Liver (tissue), 9 donors: ENCODE measurements around the gene CAMK1D. TPM values are rescaled to one million over a fixed set of nuclear protein-coding genes. Genes with fewer than 3 reads are reported as not detected.

ENCODE experiments used
- DNase-seq: peaks from one replicate; pipeline ENCODE4 v3.0.0-alpha.2; 2017; ENCODE audit warnings: low spot score
- H3K27ac ChIP-seq, 2 donors: one replicate each; pipeline ENCODE4 v1.7.0; 2013; ENCODE audit warnings: inconsistent platforms in 2 of 2, low read length in 2 of 2, control low read depth in 1 of 2, low read depth in 1 of 2, mild to moderate bottlenecking in 1 of 2
- H3K27me3 ChIP-seq, 4 donors: one replicate each; pipeline versions ENCODE4 v1.6.1 to v1.7.0; 2013; ENCODE audit warnings: low read length in 3 of 4, inconsistent platforms in 1 of 4, mild to moderate bottlenecking in 1 of 4, moderate library complexity in 1 of 4; ENCODE audit not compliant: control insufficient read depth in 4 of 4, insufficient read depth in 4 of 4
- H3K36me3 ChIP-seq, 4 donors: one replicate each; pipeline versions ENCODE4 v1.6.1 to v1.7.0; 2013; ENCODE audit warnings: low read length in 3 of 4, mild to moderate bottlenecking in 3 of 4, low read depth in 1 of 4, moderate library complexity in 1 of 4; ENCODE audit not compliant: control insufficient read depth in 4 of 4, insufficient read depth in 3 of 4
- H3K4me1 ChIP-seq, 4 donors: one replicate each; pipeline versions ENCODE4 v1.6.1 to v1.7.0; 2013; ENCODE audit warnings: low read length in 3 of 4, mild to moderate bottlenecking in 3 of 4, moderate library complexity in 1 of 4; ENCODE audit not compliant: control insufficient read depth in 4 of 4, insufficient read depth in 4 of 4
- H3K4me3 ChIP-seq, 3 donors: one replicate each; pipeline versions ENCODE4 v1.6.1 to v1.7.0; 2013; ENCODE audit warnings: low read length in 3 of 3, control low read depth in 1 of 3, low read depth in 1 of 3, mild to moderate bottlenecking in 1 of 3
- H3K9ac ChIP-seq, 2 donors: one replicate each; pipeline ENCODE4 v1.7.0; 2013; ENCODE audit warnings: low read length in 2 of 2, mild to moderate bottlenecking in 2 of 2, moderate library complexity in 2 of 2, control low read depth in 1 of 2, low read depth in 1 of 2
- H3K9me3 ChIP-seq, 4 donors: one replicate each; pipeline versions ENCODE4 v1.6.1 to v1.7.0; 2013; ENCODE audit warnings: low read length in 3 of 4; ENCODE audit not compliant: control insufficient read depth in 4 of 4
- EGR1 ChIP-seq, 2 donors: IDR thresholded peaks; 2 replicates each; pipeline ENCODE4 v1.6.1; 2016 to 2018; ENCODE audit warnings: antibody characterized with exemption in 2 of 2, low read depth in 2 of 2
- FOXA1 ChIP-seq: IDR thresholded peaks from 2 replicates; pipeline ENCODE4 v1.6.1; 2016; ENCODE audit warnings: antibody characterized with exemption
- FOXA2 ChIP-seq: IDR thresholded peaks from 2 replicates; pipeline ENCODE4 v1.6.1; 2016; ENCODE audit warnings: antibody characterized with exemption
- GABPA ChIP-seq, 2 donors: IDR thresholded peaks in 1 of 2; conservative IDR thresholded peaks in 1 of 2; 2 replicates each; pipeline ENCODE4 v1.6.1; 2016; ENCODE audit warnings: antibody characterized with exemption in 2 of 2, mild to moderate bottlenecking in 1 of 2, moderate library complexity in 1 of 2
- HNF4A ChIP-seq, 2 donors: conservative IDR thresholded peaks; 2 replicates each; pipeline ENCODE4 v1.6.1; 2016; ENCODE audit warnings: antibody characterized with exemption in 2 of 2, mild to moderate bottlenecking in 2 of 2
- HNF4G ChIP-seq: IDR thresholded peaks from 2 replicates; pipeline ENCODE4 v1.6.1; 2016; ENCODE audit warnings: antibody characterized with exemption
- JUND ChIP-seq, 2 donors: IDR thresholded peaks; 2 replicates each; pipeline ENCODE4 v1.6.1; 2016; ENCODE audit warnings: antibody characterized with exemption in 2 of 2
- NR2F2 ChIP-seq: IDR thresholded peaks from 2 replicates; pipeline ENCODE4 v1.6.1; 2016; ENCODE audit warnings: antibody characterized with exemption
- RAD21 ChIP-seq, 2 donors: IDR thresholded peaks; 2 replicates each; pipeline ENCODE4 v1.6.1; 2016; ENCODE audit warnings: antibody characterized with exemption in 2 of 2, mild to moderate bottlenecking in 2 of 2
- RXRA ChIP-seq, 2 donors: IDR thresholded peaks; 2 replicates each; pipeline ENCODE4 v1.6.1; 2017 to 2018; ENCODE audit warnings: antibody characterized with exemption in 2 of 2, mild to moderate bottlenecking in 1 of 2
- SP1 ChIP-seq: IDR thresholded peaks from 2 replicates; pipeline ENCODE4 v1.6.1; 2018; ENCODE audit warnings: antibody characterized with exemption, mild to moderate bottlenecking
- TAF1 ChIP-seq: conservative IDR thresholded peaks from 2 replicates; pipeline ENCODE4 v1.6.1; 2016; ENCODE audit warnings: antibody characterized with exemption, mild to moderate bottlenecking
- YY1 ChIP-seq: IDR thresholded peaks from 2 replicates; pipeline ENCODE4 v1.6.1; 2016; ENCODE audit warnings: antibody characterized with exemption, mild to moderate bottlenecking
- WGBS: extraction: QIAGEN DNeasy Blood & Tissue Kit; methylation state at CpG from one replicate; pipeline ENCODE4 v1.1.7; 2013; 5-methylcytosine and 5-hydroxymethylcytosine counted together
- polyA plus RNA-seq, 2 donors: library from polyadenylated mRNA; stranded (reverse) in 1 of 2; unstranded in 1 of 2; fragments of 200-250 nt in 1 of 2; fragments of >200 nt in 1 of 2; fragmentation: Nextera tagmentation in 1 of 2; extraction: Ambion mirVana in 1 of 2; gene quantifications; one replicate each; pipeline versions ENCODE4 v1.2.1 to v1.2.3, GENCODE V29; 2013 to 2015
- total RNA-seq, 2 donors: library from RNA; depleted of rRNA; stranded (reverse); fragments of >200 nt; gene quantifications; one replicate each; pipeline ENCODE4 v1.2.3, GENCODE V29; 2014
- TF ChIP-seq, protein P1 (sequence below): fragments of 150-350 bp; IDR thresholded peaks from 2 replicates; pipeline ENCODE4 v1.5.1; 2017; ENCODE audit warnings: improper control_type of control experiment, low read depth, low read length; ENCODE audit not compliant: missing input control
- TF ChIP-seq, protein P2 (sequence below): IDR thresholded peaks from 2 replicates; pipeline ENCODE4 v1.6.1; 2016; ENCODE audit warnings: antibody characterized with exemption
- TF ChIP-seq, protein P3 (sequence below): IDR thresholded peaks from 2 replicates; pipeline ENCODE4 v1.6.1; 2016; ENCODE audit warnings: antibody characterized with exemption, mild to moderate bottlenecking
- TF ChIP-seq, protein P4 (sequence below): IDR thresholded peaks from 2 replicates; pipeline ENCODE4 v1.6.1; 2016; ENCODE audit warnings: antibody characterized with exemption
- donor health status: healthy.
- donor health status: healthy.
- donor health status: healthy.
- donor health status: healthy.
- donor health status: healthy.

CAMK1D gene
- total and polyA plus RNA-seq, 4 donors: 2.7 to 10.1 (median 4.2) TPM

DNA sequence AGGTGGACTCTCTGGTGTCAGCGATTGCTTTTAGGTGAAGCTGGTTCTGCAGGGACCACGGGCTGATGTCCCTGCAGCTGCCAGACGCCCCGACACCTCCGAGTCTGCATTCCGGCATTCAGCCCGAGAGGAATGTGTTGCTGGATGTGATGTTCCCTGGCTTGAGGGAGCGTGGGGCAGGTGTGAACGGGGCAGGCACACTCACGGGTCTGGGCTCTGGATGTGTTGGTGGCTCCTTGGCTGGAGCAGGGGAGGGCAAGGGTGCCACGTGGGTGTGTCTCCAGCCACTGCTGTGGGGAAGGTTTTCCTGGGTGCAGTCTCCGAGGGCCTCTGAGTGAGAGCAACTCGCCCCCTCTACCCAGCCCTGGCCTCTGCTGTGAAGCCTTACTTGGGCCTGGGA is 140.5 kb downstream of the CAMK1D start (continued):
- TF ChIP-seq TAF1: no peak
- no peak for TF ChIP-seq JUND (IDR thresholded peaks at IDR 0.05)
- TF ChIP-seq, protein P1, sequence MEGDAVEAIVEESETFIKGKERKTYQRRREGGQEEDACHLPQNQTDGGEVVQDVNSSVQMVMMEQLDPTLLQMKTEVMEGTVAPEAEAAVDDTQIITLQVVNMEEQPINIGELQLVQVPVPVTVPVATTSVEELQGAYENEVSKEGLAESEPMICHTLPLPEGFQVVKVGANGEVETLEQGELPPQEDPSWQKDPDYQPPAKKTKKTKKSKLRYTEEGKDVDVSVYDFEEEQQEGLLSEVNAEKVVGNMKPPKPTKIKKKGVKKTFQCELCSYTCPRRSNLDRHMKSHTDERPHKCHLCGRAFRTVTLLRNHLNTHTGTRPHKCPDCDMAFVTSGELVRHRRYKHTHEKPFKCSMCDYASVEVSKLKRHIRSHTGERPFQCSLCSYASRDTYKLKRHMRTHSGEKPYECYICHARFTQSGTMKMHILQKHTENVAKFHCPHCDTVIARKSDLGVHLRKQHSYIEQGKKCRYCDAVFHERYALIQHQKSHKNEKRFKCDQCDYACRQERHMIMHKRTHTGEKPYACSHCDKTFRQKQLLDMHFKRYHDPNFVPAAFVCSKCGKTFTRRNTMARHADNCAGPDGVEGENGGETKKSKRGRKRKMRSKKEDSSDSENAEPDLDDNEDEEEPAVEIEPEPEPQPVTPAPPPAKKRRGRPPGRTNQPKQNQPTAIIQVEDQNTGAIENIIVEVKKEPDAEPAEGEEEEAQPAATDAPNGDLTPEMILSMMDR: no peak
- TF ChIP-seq FOXA2: no peak
- TF ChIP-seq, protein P2, sequence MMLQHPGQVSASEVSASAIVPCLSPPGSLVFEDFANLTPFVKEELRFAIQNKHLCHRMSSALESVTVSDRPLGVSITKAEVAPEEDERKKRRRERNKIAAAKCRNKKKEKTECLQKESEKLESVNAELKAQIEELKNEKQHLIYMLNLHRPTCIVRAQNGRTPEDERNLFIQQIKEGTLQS: no peak
- TF ChIP-seq RAD21 (IDR thresholded peaks at IDR 0.05): no peak
- TF ChIP-seq SP1: no peak

DNA sequence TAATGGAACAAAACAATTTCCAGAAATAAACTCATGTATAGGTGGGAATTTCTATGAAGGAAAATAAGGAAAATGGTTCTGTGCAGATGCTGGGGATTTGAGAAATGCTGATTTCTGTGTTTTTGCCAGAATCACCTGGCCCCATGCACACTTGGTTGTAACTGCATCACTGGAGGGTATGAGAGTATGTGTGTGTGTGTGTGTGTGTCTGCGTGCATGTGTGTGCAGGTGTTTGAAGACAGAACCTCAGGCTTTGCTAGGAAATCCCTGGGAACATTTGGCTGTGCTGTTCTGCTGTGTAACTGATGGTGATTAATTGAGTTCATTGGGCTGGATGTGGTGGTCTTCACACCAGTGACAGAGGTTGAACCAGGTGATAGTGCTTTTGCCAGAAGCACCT is 141.6 kb downstream of the CAMK1D start:
- Histone ChIP-seq H3K27ac (no peak overlapping the region), H3K9me3 (no peaks in the 10 kb centered on the region), H3K4me1 (peaks cover 4 to 22% (median 13%) of the 10 kb centered on the region in 4 donors), H3K9ac (no peak overlapping the region), H3K27me3 (no peaks in the 10 kb centered on the region), H3K4me3 (no peak overlapping the region), H3K36me3 (no peaks in the 10 kb centered on the region)
- WGBS: 93% methylated on average over 1 of the region's 1 CpG
- DNase-seq: no peak
- TF ChIP-seq JUND (IDR thresholded peaks at IDR 0.05): no peak
- TF ChIP-seq, protein P2: no peak
- no peak for TF ChIP-seq YY1
- TF ChIP-seq, protein P3, sequence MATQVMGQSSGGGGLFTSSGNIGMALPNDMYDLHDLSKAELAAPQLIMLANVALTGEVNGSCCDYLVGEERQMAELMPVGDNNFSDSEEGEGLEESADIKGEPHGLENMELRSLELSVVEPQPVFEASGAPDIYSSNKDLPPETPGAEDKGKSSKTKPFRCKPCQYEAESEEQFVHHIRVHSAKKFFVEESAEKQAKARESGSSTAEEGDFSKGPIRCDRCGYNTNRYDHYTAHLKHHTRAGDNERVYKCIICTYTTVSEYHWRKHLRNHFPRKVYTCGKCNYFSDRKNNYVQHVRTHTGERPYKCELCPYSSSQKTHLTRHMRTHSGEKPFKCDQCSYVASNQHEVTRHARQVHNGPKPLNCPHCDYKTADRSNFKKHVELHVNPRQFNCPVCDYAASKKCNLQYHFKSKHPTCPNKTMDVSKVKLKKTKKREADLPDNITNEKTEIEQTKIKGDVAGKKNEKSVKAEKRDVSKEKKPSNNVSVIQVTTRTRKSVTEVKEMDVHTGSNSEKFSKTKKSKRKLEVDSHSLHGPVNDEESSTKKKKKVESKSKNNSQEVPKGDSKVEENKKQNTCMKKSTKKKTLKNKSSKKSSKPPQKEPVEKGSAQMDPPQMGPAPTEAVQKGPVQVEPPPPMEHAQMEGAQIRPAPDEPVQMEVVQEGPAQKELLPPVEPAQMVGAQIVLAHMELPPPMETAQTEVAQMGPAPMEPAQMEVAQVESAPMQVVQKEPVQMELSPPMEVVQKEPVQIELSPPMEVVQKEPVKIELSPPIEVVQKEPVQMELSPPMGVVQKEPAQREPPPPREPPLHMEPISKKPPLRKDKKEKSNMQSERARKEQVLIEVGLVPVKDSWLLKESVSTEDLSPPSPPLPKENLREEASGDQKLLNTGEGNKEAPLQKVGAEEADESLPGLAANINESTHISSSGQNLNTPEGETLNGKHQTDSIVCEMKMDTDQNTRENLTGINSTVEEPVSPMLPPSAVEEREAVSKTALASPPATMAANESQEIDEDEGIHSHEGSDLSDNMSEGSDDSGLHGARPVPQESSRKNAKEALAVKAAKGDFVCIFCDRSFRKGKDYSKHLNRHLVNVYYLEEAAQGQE: no peak
- TF ChIP-seq NR2F2: no peak
- TF ChIP-seq, protein P4, sequence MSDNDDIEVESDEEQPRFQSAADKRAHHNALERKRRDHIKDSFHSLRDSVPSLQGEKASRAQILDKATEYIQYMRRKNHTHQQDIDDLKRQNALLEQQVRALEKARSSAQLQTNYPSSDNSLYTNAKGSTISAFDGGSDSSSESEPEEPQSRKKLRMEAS: no peak
- TF ChIP-seq GABPA (IDR thresholded peaks at IDR 0.05 in 1 of 2, conservative IDR thresholded peaks at IDR 0.05 in 1 of 2): no peak
- TF ChIP-seq FOXA2: no peak
- no peak for TF ChIP-seq RXRA (IDR thresholded peaks at IDR 0.05)
- no peak for TF ChIP-seq HNF4A (conservative IDR thresholded peaks at IDR 0.05)
- no peak for TF ChIP-seq TAF1
- TF ChIP-seq FOXA1: no peak
- no peak for TF ChIP-seq EGR1 (IDR thresholded peaks at IDR 0.05; ENCODE audit: low read depth in 2 of 2)

DNA sequence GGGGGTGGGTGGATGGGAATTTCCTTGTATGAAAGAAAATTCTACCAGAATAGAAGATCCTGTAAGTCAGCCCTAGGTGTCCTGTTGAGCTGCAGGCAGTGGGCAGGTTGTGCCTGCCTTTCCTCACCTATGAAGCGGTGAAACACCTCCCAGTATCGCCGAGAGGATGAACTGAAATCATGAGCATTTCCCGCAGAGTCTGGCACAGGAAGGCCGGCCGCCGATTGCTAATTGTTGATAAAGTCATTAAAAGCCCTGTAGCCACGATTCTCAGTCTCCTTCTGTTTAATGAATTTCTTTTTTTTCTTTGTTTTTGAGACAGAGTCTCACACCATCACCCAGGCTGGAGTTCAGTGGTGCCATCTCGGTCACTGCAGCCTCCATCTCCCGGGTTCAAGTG is 142.1 kb downstream of the CAMK1D start:
- DNase-seq: no peak
- Histone ChIP-seq H3K4me3 (no peak overlapping the region), H3K9ac (no peak overlapping the region), H3K4me1 (peaks cover 2 to 19% (median 12%) of the 10 kb centered on the region in 4 donors), H3K36me3 (no peaks in the 10 kb centered on the region), H3K27me3 (no peaks in the 10 kb centered on the region), H3K9me3 (no peaks in the 10 kb centered on the region), H3K27ac (no peak overlapping the region)
- 87% methylated on average over 10 of the region's 10 CpGs for WGBS
- TF ChIP-seq, protein P2: no peak
- no peak for TF ChIP-seq FOXA2
- no peak for TF ChIP-seq FOXA1
- TF ChIP-seq, protein P3: no peak
- TF ChIP-seq YY1: no peak
- TF ChIP-seq, protein P1: no peak
- no peak for TF ChIP-seq HNF4A (conservative IDR thresholded peaks at IDR 0.05)
- no peak for TF ChIP-seq NR2F2
- TF ChIP-seq RAD21 (IDR thresholded peaks at IDR 0.05): no peak
- TF ChIP-seq TAF1: no peak
- TF ChIP-seq HNF4G: no peak
- TF ChIP-seq EGR1 (IDR thresholded peaks at IDR 0.05; ENCODE audit: low read depth in 2 of 2): no peak
- TF ChIP-seq SP1: no peak
